HuH-7 (cell line): ENCODE measurements around the gene HAUS7.
"Not testable (repeated sequence)": the region's sequence is repeated elsewhere in the genome, so short reads cannot be mapped to it uniquely, and the experiment has no call there.

ENCODE experiments used
- DNase-seq: peaks from one replicate; pipeline ENCODE4 v3.0.0; 2011; ENCODE audit warnings: low spot score

The HAUS7 gene

DNA sequence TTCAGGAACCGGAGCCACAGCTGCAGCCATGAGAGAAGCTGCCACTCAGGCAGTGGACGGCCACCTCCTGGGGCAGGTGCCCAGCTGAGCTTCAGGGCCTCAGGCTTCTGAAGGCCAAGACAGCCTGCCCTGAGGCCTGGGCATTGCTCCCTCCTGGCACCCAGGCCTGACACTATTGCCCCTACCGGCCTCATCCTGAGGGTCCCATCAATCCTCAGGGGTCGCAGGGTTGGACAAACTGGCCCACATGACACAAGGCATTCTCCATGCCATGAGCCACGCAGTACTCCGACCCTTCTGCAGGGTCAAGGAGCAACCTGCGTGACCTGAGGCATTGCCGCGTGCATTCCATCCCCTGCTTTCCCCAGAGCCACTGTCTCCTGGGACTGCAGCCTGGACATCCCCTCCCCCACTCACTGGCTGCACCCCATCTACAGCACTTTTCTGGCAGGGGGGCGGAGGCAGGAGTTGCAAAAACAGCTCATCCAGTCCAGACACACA lies 62.1 kb downstream of the HAUS7 start:
- no peak for DNase-seq

DNA sequence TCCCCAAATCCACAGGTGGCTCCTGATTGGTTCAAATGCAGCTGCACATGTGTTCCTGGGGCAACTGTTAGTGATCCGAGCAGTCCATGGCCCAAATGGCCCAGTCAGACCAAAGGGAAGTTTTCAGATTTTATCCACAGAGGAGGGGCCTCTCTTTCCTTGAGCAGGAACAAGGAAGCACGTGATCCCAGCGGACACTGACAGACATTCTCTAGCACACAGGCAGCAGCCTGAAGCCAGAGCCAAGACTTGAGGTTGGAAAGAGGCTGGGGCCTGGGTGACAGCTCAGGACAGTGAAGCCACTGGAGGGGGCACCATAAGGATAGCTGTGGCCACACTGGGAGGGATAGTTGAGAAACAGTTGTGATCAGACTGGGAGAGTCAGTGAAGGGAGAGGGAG lies 62.6 kb downstream of the HAUS7 start:
- DNase-seq: no peak

DNA sequence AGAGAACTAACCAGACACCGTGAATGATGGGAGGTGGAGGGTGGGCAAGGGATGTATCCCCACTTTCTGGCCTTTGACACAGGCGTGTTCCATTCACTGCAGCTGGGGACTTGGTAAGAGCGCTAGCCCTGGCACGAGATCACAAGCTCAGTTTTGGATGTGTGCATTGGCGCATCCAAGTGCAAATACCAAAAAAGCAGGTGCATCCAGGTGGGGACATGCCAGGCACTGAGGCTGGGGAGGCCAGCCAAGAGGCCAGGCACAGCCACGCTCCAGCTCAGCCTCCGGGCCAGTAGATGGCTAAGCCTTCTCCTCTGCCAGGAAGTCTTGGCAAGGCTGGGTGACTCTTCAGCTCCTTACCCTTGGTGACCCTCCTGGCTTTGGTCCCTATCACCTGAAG lies 63.5 kb downstream of the HAUS7 start:
- DNase-seq: no peak

DNA sequence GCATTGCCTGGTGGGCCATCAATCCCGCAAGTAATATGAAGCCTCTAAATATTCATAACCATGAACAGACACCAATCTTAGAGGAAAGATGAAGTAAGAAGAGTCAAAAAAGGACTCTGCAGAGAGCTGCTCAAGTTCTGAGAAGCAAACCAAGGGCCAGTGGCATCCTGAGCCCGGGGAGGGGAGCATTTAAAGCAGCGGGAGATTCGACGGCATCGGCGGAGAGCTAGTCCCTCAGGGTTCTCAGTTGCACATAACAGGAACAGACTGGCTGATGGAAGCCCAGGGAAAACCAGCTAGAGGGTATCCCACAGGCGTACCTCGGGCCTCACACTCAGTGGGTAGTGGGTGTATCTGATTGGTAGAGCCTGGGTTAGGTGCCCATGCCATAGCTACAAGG lies 64.4 kb downstream of the HAUS7 start:
- no peak for DNase-seq

DNA sequence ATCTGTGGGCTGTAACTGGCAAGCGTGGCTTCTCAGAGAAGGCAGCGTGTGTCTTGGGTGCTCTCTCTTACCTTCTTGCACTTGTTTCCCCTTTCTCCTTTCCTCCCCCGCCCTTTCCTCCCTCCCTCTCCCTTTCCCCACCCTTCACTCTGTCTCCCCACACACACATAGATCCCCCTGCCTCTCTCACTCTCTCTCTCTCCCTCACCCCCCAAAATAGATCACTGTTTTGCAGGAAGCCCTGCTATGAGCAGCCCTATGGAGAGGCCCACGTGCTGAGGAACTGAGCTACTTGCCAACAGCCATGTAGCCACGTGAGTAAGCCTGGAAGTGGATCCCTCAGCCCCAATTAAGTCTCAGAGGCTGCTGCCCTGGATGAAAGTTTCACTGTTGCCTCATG lies 65.0 kb downstream of the HAUS7 start:
- DNase-seq: no peak

DNA sequence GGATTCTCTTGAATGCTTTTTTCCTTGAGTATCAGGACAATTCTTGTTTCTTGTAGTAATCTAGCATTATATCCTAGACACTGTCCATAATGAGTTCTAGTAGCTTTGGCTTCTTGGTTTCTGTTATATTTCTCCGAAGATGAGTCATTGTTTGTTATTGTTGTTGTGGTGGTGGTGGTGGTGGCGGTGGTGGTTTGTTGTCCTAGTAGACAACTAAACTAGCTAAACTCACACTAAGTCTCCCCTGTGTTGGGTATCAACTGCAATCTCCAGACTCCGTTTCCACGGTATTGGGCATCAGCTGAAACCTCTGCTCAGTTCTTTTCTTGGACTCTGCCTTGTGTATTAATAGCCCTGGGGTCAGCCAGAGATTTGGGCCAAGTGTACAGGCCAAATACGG lies 66.0 kb downstream of the HAUS7 start:
- DNase-seq: not testable (repeated sequence)

DNA sequence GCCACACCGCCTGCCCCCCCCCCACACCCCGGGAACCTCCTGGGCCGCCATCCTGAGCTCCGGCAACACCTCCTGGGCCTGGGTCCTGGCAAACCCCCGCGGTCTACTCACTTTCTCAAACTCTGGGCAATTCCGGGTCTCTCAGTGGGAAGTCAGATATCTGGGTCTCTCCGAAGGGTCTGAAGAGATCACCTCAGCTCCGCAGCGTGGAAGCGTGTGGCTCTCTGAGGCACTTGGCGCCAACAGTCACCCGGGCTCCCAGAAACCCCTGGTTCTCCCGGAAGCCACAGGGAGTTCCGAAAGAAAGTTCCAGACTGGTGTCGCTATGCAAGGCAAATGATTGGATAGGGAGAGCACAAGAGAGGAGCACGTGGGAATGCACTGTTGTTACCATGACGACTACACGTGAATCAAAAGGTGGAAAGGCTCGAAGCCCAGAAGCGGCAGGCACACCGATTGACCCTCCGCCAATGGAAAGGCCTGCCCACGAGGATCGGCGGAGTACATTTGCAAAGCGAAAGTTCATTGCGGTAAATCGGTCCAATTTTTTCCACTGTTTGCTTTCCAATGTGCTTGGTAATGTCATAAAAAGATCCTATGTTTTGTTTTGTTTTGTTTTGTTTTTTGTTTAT lies 69.1 kb downstream of the HAUS7 start, which contains the start of gene PNMA6E:
PNMA6E (minus strand) TSS at position 218 of the 632 bp plus-strand sequence. CDS start 2,501 bp downstream, outside the sequence.
- no peak for DNase-seq

DNA sequence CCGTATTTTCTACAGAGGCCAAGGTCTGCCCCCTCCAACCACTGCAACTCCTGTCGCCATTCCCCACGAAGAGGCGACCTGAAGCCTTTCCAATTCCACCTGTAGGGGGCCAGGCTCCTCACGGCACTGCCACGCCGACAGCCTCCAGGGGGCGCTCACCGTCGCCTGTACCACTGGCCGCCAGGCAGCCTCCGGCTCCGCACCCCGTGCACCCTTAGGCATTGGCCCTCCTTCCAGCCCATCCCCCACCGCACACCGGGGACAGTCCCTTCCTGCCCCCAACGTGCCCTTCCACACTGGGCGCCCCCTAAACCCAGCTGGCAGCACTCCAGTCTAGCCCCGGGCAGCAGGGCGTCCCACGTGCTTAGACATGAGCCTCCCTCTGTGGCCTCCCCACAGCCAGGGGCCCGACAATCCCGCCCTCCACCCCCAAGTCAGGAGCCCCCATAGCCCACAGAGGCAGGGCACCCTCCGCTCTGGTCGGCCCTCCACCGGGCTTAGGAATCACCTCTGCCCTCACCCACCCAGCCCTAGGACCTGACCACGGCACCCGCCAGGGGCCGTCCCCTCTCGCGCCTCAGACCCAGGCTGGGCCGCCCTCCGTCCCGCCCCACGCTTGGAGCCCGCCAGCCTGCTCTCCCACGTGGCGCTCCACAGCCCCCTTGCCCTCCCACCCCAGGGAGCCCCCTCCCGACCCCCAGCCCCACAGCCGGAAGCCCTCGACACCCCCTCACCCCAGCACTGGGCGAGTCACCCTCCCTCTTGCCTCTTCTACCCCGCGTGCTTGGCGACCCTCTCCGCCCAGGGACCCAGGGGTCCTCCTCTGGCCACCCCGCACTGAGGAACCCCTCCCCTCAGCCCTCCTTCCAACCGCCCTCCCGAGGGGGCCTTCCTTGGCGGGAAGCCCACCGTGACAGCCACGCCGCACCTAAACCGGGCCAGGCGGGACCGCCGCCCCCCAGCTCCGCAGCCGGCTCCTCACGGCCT lies 69.9 kb downstream of the HAUS7 start:
- peak; percentile 84 for DNase-seq

DNA sequence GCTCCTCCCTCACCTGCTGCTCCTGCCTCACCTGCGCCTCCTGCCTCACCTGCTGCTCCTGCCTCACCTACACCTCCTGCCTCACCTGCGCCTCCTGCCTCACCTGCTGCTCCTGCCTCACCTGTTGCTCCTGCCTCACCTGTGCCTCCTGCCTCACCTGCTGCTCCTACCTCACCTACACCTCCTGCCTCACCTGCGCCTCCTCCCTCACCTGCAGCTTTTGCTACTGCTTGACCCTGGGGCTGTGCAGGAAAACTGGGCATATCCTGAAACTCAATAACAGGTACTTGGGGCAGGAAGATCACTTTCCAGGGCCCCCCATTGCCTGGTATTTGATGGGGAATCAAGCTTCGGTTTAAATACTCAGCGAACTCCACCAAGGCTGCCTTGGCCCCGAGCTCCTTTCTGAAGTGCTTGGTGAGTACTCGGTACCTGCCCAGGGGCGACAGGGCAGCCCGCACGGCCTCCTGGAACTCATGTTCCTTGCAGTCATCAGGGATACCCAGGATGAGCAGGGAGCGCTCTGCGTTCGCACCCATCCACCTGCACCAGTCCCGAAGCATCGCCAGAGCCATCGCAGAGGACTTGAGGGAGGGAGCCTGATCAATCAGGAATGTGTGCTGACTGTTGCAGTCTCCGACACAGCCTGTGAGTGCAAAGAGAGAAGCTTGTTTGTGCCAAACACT lies 72.0 kb downstream of the HAUS7 start:
- no peak for DNase-seq
